ENCODE results near the gene CEACAM6. TPM values are rescaled to one million over a fixed set of nuclear protein-coding genes. Genes with fewer than 3 reads are reported as not detected.

The CEACAM6 gene
- total RNA-seq, 4 donors from 2014 or later = under 0.01 to 1.3 (median 0.69) TPM; not detected in 1

GRCh38 chr19:41769608-41770007, 14.3 kb downstream of the CEACAM6 start:
- H3K4me1 ChIP-seq = no peaks in the 10 kb centered on the region
- H3K36me3 ChIP-seq = no peaks in the 10 kb centered on the region
- DNase-seq (ENCODE audit: extremely low spot score) = no peak
- WGBS = 89% methylated on average over 4 of the region's 4 CpGs
- intact Hi-C loops (cut with DNase I) = no loop called here
- no peak for TF ChIP-seq POLR2A (IDR thresholded peaks at IDR 0.05; ENCODE audit: low read depth)
- no peak for TF ChIP-seq EP300 (IDR thresholded peaks at IDR 0.05)
- TF ChIP-seq CTCF (IDR thresholded peaks at IDR 0.05) = no peak
- TF ChIP-seq POLR2AphosphoS5 (IDR thresholded peaks at IDR 0.05) = no peak
- no peak overlapping the region for H3K27ac ChIP-seq (replicated peaks in 1 of 4)
- no peaks in the 10 kb centered on the region for H3K9me3 ChIP-seq
- no peak overlapping the region for H3K4me3 ChIP-seq
- H3K27me3 ChIP-seq = peaks cover 0 to 21% (median 0%) of the 10 kb centered on the region in 4 donors

- intact Hi-C loops (cut with DNase I) = no loop called here
- 97% methylated on average over 2 of the region's 2 CpGs for WGBS
- DNase-seq (ENCODE audit: extremely low spot score) = no peak
- no peak overlapping the region for H3K4me3 ChIP-seq
- TF ChIP-seq POLR2AphosphoS5 (IDR thresholded peaks at IDR 0.05) (no peak), EP300 (IDR thresholded peaks at IDR 0.05) (no peak), CTCF (IDR thresholded peaks at IDR 0.05) (no peak), POLR2A (IDR thresholded peaks at IDR 0.05; ENCODE audit: low read depth) (no peak)
- peaks cover 0 to 18% (median 0%) of the 10 kb centered on the region in 4 donors for H3K27me3 ChIP-seq
- no peak overlapping the region for H3K27ac ChIP-seq (replicated peaks in 1 of 4)
- H3K9me3 ChIP-seq = no peaks in the 10 kb centered on the region
- no peaks in the 10 kb centered on the region for H3K4me1 ChIP-seq
- H3K36me3 ChIP-seq = no peaks in the 10 kb centered on the region
Observed at GRCh38 chr19:41771410-41771809, 16.1 kb downstream of the CEACAM6 start.

- no peaks in the 10 kb centered on the region for H3K4me1 ChIP-seq
- no peak for DNase-seq (ENCODE audit: extremely low spot score)
- peaks cover 0 to 28% (median 0%) of the 10 kb centered on the region in 4 donors for H3K27me3 ChIP-seq
- no peaks in the 10 kb centered on the region for H3K9me3 ChIP-seq
- H3K4me3 ChIP-seq = no peak overlapping the region
- intact Hi-C loops (cut with DNase I) = no loop called here
- no peak for TF ChIP-seq CTCF (IDR thresholded peaks at IDR 0.05)
- no peak for TF ChIP-seq POLR2AphosphoS5 (IDR thresholded peaks at IDR 0.05)
- TF ChIP-seq EP300 (IDR thresholded peaks at IDR 0.05) = no peak
- no peak for TF ChIP-seq POLR2A (IDR thresholded peaks at IDR 0.05; ENCODE audit: low read depth)
- H3K27ac ChIP-seq (replicated peaks in 1 of 4) = no peak overlapping the region
- H3K36me3 ChIP-seq = no peaks in the 10 kb centered on the region
- WGBS = 68% methylated on average over 6 of the region's 6 CpGs
Observed at GRCh38 chr19:41774515-41774980, 19.2 kb downstream of the CEACAM6 start.

GRCh38 chr19:41776700-41777099, 21.4 kb downstream of the CEACAM6 start:
- no peak for DNase-seq (ENCODE audit: extremely low spot score)
- intact Hi-C loops (cut with DNase I) = no loop called here
- no peaks in the 10 kb centered on the region for H3K4me1 ChIP-seq
- H3K27me3 ChIP-seq = peaks cover 0 to 46% (median 0%) of the 10 kb centered on the region in 4 donors
- H3K4me3 ChIP-seq = no peak overlapping the region
- no peak overlapping the region for H3K27ac ChIP-seq (replicated peaks in 1 of 4)
- no peaks in the 10 kb centered on the region for H3K36me3 ChIP-seq
- no peaks in the 10 kb centered on the region for H3K9me3 ChIP-seq
- 65% methylated on average over 2 of the region's 2 CpGs for WGBS
- TF ChIP-seq POLR2AphosphoS5 (IDR thresholded peaks at IDR 0.05) (no peak), EP300 (IDR thresholded peaks at IDR 0.05) (no peak), POLR2A (IDR thresholded peaks at IDR 0.05; ENCODE audit: low read depth) (no peak), CTCF (IDR thresholded peaks at IDR 0.05) (no peak)

- TF ChIP-seq CTCF (IDR thresholded peaks at IDR 0.05) (no peak), POLR2A (IDR thresholded peaks at IDR 0.05; ENCODE audit: low read depth) (no peak), POLR2AphosphoS5 (IDR thresholded peaks at IDR 0.05) (no peak), EP300 (IDR thresholded peaks at IDR 0.05) (no peak)
Observed at GRCh38 chr19:41783612-41784011, 28.3 kb downstream of the CEACAM6 start.

More at GRCh38 chr19:41783612-41784011, 28.3 kb downstream of the CEACAM6 start:
- H3K4me1 ChIP-seq = peaks cover 0 to 11% (median 9%) of the 10 kb centered on the region in 4 donors
- H3K9me3 ChIP-seq = no peaks in the 10 kb centered on the region
- H3K4me3 ChIP-seq = no peak overlapping the region
- H3K27ac ChIP-seq (replicated peaks in 1 of 4) = no peak overlapping the region
- intact Hi-C loops (cut with DNase I) = no loop called here
- DNase-seq (ENCODE audit: extremely low spot score) = no peak
- H3K27me3 ChIP-seq = peaks cover 5 to 76% (median 8%) of the 10 kb centered on the region in 4 donors
- no peaks in the 10 kb centered on the region for H3K36me3 ChIP-seq
- WGBS = 51% methylated on average over 5 of the region's 5 CpGs
